C4-2B (cell line): ENCODE measurements around the gene MTHFD2.

ENCODE experiments used
- ZFX ChIP-seq: fragments of 450-650 bp; IDR thresholded peaks from 2 replicates; pipeline ENCODE4 v1.6.1; 2017
- TF ChIP-seq, protein P1 (sequence below): fragments of 450-650 bp; conservative IDR thresholded peaks from 2 replicates; pipeline ENCODE4 v1.5.1; 2017; ENCODE audit warnings: mild to moderate bottlenecking

DNA sequence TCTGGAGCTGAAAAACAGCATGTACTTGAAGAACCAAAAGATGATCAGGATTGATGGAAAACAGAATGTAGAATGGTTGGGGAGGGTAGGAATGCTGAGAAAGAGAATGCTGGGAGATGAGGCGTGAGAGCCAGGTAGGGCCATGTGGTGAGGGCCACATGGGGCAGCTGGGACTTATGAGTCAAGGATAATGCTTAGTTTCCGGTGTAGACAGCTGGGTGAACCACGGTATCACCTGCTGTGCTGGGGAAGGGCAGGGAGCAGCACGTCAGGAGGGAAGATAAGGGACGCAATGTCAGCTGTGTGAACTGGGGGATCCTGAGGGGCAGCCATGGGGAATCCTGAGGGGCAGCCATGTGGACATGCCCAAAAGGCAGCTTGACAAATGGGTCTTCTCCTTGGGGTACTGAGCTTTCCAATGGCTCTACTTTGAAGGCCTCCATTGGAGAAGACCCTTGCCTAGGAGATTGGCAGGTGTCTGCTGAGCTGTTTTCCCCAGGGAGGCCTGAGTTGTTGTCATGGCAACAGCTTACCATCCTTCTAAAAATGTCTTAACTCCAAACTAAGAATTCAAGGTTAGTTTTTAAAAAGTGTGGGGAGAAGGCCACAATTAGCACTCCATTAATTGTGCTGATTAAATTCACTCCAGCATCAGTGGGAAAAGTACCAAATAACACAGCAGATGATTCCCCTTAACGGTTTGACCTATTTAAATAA is 51.1 kb downstream of the MTHFD2 start:
- TF ChIP-seq, protein P1, sequence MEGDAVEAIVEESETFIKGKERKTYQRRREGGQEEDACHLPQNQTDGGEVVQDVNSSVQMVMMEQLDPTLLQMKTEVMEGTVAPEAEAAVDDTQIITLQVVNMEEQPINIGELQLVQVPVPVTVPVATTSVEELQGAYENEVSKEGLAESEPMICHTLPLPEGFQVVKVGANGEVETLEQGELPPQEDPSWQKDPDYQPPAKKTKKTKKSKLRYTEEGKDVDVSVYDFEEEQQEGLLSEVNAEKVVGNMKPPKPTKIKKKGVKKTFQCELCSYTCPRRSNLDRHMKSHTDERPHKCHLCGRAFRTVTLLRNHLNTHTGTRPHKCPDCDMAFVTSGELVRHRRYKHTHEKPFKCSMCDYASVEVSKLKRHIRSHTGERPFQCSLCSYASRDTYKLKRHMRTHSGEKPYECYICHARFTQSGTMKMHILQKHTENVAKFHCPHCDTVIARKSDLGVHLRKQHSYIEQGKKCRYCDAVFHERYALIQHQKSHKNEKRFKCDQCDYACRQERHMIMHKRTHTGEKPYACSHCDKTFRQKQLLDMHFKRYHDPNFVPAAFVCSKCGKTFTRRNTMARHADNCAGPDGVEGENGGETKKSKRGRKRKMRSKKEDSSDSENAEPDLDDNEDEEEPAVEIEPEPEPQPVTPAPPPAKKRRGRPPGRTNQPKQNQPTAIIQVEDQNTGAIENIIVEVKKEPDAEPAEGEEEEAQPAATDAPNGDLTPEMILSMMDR: no peak
- no peak for TF ChIP-seq ZFX
